SKM-1 (cell line): ENCODE results near the gene CADPS.

Experiments
- DNase-seq: peaks from one replicate; lab custom pipeline; 2025; ENCODE audit not compliant: unreplicated experiment; lab: John Stamatoyannopoulos, UW

The CADPS gene

DNA sequence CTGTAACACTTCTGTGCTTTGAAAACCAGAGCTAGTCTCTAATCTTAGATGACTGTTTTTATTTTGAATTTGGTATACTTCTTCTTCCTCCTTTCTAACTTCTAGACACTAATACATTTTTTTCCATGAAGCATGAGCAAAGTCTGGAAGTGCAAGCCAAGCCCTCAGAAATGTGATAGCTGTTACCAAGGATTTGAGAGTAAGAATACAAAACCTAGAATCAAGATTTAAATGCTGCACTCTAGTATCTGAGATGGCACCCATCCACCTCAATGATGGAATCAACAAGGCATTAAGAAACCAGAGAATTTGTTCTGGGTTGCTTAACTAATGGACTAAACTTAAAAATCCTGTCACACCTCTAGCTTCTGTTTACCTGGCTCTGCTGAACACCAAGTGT lies 511.0 kb downstream of the CADPS start:
- no peak for DNase-seq

DNA sequence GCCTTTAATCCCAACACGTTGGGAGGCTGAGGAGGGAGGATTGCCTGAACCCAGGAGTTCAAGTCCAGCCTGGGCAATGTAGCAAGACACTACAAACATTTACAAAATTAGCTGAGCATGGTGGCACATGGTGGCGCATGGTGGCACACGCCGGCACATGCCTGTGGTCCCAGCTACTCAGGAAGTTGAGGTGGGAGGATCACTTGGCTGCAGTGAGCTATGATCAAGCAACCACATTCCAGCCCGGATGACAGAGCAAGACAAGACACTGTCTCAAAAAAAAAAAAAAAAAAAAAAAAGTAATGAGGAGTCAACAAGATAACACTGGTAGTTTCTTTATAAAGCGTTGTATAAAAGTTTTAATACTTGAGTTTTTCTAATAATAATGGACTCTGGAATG lies 511.9 kb downstream of the CADPS start:
- DNase-seq: no peak

DNA sequence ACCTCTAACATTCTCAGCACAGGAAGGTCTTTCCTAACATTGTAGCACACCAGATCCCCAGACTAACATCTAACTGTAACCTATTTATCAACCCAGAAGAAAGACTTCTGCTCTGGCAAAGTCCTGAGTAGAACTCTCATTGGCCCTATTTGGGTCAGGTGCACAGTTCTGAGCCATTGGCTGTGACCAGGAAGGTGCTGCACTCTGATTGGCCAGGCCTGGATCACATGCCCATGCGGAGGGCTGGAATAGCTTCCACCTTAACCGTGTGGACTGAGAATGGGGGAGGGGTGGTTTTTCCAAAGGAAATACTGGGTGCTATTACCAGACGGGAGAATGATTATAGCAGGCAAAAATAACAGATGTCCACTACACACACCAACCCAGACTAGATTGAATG lies 513.4 kb downstream of the CADPS start:
- DNase-seq: no peak

DNA sequence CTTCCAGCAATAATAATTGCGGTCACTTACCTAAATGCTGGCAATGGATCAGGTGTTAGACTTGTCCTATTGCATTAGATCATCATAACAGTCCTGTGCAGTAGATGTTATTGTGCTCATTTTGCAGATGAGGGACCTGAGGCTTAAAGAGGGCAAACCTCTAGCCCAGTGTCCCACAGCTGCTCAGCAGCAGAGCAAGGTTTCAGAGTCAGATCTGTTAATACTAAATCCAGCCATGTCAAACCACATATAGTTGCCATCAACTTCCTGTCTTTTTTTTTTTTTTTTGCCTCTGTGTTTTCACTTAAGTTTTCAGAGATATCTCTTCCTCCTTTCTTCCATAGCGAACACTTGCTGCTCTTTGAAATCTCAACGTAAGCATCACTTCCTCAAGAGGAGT lies 514.0 kb downstream of the CADPS start:
- DNase-seq: no peak

DNA sequence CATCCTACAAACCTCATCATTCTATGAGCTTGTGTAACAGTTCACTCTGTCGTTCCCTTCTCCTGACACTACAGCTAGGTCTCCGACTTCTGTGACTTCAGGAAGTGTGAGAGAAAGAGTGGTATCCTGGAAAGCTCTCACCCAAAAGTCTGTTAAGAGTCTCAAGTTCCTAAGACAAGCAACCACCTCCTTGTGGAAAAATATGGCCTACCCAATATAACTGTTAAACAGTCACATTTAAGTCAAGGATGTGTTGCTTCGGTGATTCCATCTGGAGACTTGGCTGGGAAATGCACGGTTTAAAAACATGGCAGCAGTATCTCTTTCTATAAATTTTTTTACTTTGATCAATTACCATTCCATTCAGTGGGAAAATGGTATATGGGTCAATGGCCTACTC lies 515.7 kb downstream of the CADPS start:
- no peak for DNase-seq

DNA sequence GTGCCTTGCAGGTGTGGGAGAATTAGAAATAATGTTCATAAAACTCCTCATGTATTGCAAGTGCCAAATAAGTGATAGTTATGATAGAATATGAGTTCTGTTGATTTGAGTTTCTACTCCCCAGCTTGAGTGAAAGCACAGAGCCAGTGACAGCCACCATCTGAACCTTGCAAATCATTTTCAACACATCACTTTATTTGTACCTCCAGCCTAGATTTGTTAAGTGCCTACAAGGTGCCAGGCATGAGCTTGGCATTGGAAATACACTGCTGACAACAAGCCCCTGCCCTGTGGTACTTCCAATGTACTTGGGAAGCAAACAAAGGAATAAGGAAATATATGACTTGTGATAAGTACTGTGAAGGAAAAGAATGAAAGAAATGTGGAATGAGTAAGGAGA lies 518.9 kb downstream of the CADPS start:
- no peak for DNase-seq

DNA sequence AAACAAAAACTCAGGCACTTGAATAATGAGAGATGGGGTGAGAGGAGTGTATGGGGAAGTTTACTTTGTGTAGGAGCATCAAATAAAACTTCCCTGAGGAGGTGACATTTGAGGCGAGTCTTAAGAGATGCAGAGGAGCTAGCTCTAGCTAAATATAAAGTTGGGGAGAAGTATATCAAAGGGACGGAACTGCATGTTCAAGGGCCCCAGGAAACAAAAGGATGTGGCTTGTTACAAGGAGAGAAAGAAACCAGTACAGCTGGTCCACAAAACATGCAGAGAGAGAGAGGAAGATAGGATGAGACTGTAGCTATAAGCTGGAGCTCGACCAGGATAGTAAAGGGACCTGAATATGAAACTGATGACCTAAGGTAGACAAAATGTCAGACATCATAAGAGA lies 519.5 kb downstream of the CADPS start:
- no peak for DNase-seq
